HG03196 (cell line): ENCODE data around the gene VPREB3.

Experiments
- ATAC-seq: cut with Tn5 transposase; IDR thresholded peaks from one replicate; pipeline ENCODE4 v1.9.1; 2021; ENCODE audit not compliant: unreplicated experiment

VPREB3 gene

GRCh38 chr22:23783265-23784150 is 29.3 kb upstream of the VPREB3 start:
- no peak for ATAC-seq

GRCh38 chr22:23782703-23783102 is 28.5 kb upstream of the VPREB3 start:
- ATAC-seq, result no peak

GRCh38 chr22:23782252-23782651 is 28.0 kb upstream of the VPREB3 start:
- no peak for ATAC-seq

DNA sequence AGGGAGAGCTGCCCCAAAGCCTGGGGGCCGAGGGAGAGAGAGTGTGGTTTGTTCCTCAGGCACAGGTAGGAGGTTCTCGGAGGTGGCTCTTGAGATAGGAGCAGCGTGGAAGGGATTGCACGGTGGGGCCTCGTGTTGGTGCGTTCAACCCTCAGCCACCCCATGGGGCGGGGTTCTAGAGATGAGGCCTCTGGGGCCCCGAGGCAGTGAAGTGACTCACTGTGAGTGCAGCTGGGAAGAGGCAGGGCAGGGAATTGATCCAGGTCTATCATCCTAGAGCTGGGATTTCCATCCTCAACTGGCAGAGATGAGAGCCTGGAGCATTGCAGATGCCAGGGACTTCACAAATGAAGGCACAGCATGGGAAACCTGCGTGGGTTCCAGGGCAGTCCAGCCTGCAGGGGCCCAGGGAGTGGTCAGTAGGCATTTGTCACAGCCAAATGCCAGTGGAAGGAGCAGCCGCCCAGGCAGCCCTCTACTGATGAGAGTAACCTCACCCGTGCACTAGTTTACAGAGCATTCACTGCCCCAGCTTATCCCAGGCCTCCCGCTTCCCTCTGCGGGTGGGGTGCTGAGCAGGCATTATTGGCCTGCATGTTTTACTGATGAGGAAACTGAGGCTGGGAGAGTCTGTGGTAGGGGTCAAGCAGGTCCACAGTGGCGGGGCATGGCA is 27.4 kb upstream of the VPREB3 start:
- no peak for ATAC-seq

GRCh38 chr22:23781065-23781464 is 26.8 kb upstream of the VPREB3 start:
- ATAC-seq, result no peak

DNA sequence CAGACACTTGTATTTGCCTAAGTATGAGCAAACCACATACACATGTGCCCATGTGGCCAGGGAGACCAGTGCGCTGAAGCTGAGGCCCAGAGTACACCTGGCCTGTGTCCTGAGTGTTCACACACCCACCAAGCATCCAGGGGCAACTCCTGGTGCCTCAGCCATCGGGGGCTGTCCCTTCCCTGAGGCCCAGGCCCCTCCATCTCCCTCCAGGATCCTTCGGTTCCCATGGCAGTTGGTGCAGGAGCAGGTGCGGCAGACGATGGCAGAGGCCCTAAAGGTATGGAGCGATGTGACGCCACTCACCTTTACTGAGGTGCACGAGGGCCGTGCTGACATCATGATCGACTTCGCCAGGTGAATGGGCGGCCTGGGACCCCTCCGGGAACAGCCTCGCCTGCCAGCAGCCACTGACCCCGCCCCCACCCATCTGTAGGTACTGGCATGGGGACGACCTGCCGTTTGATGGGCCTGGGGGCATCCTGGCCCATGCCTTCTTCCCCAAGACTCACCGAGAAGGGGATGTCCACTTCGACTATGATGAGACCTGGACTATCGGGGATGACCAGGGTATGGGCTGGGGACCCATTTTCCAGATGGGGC is 26.0 kb upstream of the VPREB3 start:
- no peak for ATAC-seq

GRCh38 chr22:23779731-23780130 is 25.5 kb upstream of the VPREB3 start:
- no peak for ATAC-seq

GRCh38 chr22:23779083-23779482 is 24.9 kb upstream of the VPREB3 start:
- ATAC-seq, result no peak

DNA sequence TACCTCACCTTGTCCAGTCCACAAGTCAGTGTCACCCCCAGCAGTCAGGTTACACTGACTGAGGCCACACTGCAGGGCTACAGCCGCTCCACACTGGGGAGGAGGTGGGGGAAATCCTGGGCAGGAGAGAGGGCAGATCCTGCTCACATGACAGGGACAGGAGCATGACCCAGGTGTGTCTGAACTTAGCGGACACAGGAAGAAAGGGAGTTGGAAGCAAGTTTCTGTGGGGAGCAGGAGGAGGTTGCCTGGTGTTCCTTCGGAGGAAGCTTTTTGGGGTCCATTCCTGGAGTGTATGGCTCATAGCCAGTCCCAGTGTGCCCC is 24.3 kb upstream of the VPREB3 start:
- no peak for ATAC-seq

DNA sequence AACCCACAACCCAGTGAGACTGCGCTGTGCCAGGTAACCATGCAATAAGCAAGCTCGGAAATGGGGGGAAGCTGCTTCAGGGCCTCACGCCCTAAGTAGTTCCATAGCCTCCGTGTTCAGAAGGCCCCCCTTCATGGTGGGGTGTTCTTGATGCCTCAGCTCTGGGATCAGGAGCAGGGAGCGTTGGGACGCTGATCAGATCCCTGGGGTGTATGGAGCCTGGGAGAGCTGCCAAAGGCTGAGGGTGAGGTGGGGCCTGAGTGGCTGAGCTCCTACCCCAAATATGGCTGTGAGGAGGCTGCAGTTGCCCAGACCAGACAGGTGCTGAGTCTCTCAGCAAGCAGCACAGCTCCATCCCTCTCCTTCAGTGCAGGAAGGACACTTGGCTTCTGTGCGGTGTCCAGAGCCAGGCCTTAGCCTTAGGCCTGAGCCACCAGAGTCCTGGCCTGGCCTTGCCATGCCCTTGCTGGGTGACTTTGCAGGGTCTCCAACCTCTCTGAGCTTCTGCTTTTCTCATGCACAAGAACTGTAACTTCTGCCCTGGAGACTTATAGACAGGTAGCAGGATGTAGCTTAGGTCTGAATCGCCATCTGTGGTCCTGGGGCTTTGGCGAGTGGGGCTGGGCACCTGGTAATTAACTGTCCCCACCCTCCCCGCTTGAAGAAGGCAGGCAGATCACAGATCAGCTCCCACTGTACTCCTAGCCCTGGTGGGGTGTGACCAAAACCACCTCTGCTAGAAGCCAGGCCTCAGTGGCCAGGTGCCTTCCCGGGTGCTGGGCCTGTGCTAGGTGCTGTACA is 23.8 kb upstream of the VPREB3 start:
- ATAC-seq, result no peak

- no peak for ATAC-seq
Observed at GRCh38 chr22:23775779-23776375, 21.7 kb upstream of the VPREB3 start.

GRCh38 chr22:23774922-23775436 is 20.8 kb upstream of the VPREB3 start:
- ATAC-seq, result no peak

DNA sequence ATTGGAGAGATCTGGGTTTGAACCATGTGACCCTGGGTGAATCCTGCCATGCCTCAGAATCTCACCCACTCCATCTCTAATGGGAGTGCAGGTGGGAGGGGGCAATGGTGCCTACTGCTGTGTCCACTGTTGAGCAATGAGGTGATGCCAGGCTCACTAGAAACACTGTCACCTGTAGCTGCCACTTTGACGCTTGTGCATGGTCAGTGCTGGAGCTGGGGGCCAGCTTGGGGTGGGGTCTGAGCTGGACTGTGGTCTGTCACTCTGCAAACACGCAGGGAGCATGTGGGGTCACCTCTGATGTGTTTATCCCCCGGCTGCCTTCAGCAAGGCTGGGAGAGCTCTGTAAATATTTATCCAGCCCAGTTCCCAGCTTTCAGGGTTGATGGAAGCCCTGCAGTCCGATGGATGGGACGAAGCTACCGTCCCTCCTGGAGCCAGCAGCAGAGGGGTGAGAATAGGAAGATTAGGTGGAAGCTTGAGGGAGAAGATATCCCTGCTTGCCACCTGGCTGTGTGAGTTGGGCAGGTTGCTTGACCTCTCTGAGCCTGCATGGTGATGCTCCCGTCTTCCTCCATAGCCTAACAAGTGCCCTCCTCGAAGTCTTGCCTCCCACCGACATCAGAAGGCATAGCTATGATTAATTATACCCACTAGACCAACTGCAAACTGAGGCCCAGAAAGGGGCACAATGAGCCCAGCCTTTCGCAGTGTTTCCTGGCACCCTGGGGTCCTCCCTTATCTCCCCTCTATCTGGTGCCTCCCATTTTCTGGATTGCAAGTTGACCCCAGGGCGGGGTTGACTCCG is 20.1 kb upstream of the VPREB3 start:
- ATAC-seq, result no peak

DNA sequence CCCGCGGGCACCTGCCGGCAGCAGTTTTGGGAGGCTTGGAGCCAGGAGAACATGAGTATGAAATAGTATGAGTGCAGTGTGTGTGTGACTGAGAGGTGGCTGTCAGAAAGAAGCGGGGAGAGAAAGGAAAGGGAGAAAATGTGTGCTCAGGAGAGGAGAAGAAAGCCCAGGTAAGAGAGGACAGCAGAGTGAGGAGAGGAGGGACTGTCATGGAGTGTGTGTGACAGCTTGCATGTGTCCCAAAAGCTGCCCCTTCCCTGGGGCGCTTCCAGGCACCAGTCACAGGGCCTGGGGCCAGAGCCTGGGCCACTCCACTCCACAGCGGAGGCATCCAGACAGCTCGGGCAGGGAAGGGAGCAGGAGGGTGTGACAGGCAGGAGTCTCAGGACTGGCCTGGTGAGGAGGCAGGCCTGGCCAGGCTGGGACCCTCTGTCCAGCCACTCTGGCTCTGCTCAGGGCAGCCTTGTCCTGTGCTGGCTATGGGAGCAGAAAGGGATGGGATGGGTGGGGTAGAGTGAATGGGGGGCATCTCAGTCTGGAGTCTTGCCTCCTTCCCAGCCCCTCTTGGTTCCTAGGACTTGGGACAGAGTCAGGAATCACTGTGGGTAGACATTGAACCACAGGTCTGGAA is 19.4 kb upstream of the VPREB3 start:
- no peak for ATAC-seq

- ATAC-seq, result no peak
Observed at GRCh38 chr22:23772649-23773473, 18.6 kb upstream of the VPREB3 start, which contains the start of gene MMP11. Gene MMP11, plus strand, starts transcription at chr22:23772849. Its CDS starts 22 bp downstream, at chr22:23772871.

GRCh38 chr22:23772315-23772648 is 18.1 kb upstream of the VPREB3 start:
- ATAC-seq, result no peak

DNA sequence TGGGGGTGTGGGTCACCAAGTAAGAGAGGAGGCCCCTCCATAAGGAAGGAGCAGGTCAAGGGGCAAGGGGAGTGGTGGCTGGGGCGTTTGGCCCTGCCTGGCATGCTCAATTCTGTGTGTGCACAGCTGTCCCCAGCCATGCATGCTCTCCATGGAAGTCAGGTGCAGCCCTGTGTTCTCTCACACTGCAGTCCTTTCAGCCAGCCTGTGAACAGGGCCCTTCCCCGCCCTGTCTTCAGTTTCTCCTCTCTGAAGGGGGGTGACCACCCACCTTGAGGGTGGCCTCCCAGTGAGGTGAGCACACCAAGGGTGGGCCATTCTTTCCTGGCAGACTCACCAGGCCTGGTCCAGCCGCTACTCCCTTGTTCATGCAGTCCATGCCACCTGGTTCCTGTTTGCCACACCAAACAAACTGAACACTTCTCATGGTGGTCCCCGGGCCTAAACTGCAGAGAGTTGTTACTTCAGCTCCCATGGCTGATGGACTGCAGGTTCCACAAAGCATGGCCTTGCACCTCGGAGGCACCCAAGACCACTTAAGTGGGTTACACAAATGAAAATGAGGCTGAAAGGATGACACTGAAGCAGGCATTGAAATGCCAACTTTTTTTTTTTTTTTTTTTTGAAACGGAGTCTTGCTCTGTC is 15.2 kb upstream of the VPREB3 start:
- no peak for ATAC-seq
